22Rv1 (cell line): ENCODE results near the gene PDXK.

Experiments used
- ZFX ChIP-seq: fragments of 450-650 bp; IDR thresholded peaks from 2 replicates; pipeline ENCODE4 v1.6.1; 2017; ENCODE audit warnings: antibody characterized with exemption, borderline replicate concordance
- TF ChIP-seq, protein P1 (sequence below): fragments of 450-650 bp; IDR thresholded peaks from 2 replicates; pipeline ENCODE4 v1.5.1; 2017; ENCODE audit warnings: mild to moderate bottlenecking

DNA sequence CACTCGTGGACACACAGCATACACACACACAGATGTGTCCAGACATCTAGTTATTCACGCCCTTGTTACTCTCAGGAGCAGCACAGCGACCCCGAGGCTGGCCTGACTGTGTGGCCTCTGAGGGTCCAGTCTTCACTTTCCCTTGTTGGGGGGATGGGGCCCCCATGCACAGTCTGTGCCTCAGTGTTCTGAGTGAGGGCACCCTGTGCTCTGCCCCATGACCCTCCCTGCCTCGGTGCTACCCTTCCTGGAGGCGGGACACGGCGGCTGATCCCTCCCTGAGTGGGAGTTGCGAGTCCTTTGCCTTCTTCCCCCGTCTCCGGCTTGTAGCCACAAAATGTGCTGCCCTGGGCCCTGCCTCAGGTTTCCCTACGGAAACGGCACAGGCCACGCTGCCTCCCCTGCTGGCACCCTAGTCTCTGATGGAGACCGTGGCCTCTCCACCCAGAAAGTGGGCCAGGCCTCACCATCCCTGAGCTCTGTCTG, 48.6 kb downstream of the PDXK start:
- TF ChIP-seq, protein P1, sequence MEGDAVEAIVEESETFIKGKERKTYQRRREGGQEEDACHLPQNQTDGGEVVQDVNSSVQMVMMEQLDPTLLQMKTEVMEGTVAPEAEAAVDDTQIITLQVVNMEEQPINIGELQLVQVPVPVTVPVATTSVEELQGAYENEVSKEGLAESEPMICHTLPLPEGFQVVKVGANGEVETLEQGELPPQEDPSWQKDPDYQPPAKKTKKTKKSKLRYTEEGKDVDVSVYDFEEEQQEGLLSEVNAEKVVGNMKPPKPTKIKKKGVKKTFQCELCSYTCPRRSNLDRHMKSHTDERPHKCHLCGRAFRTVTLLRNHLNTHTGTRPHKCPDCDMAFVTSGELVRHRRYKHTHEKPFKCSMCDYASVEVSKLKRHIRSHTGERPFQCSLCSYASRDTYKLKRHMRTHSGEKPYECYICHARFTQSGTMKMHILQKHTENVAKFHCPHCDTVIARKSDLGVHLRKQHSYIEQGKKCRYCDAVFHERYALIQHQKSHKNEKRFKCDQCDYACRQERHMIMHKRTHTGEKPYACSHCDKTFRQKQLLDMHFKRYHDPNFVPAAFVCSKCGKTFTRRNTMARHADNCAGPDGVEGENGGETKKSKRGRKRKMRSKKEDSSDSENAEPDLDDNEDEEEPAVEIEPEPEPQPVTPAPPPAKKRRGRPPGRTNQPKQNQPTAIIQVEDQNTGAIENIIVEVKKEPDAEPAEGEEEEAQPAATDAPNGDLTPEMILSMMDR = no peak
- TF ChIP-seq ZFX = no peak
